GM12878 (cell line): ENCODE measurements around the gene HS3ST3A1. TPM values are rescaled to one million over a fixed set of nuclear protein-coding genes. Genes with fewer than 3 reads are reported as not detected.

Experiments used
- ATAC-seq: fragments of 200-7000 bp; cut with Tn5 transposase; 3 replicates; pipeline ENCODE4 v1.9.1; 2020; ENCODE audit warnings: mild to moderate bottlenecking, moderate library complexity
- BruUV-seq: library from RNA; stranded (reverse); fragments of 400-500 nt; replicated peaks from 2 replicates; lab custom pipeline; 2021; lab: Mats Ljungman, UMichigan
- CTCF ChIA-PET: fragments of 300-600 bp; sonication (Branson Sonifier 250); formaldehyde crosslinking; extraction: SDS; loops from one replicate; lab custom pipeline; 2021; ENCODE audit warnings: inconsistent platforms; lab: Yijun Ruan, JAX
- POLR2A ChIA-PET: fragments of 350-600 bp; formaldehyde crosslinking; extraction: SDS; loops from one replicate; lab custom pipeline; 2021; ENCODE audit warnings: inconsistent platforms; lab: Charles Lee
- RAD21 ChIA-PET: fragments of 300-600 bp; sonication (Branson Sonifier 250); formaldehyde crosslinking; loops from one replicate; lab custom pipeline; 2023; ENCODE audit warnings: antibody characterized with exemption; ENCODE audit not compliant: unreplicated experiment; lab: Charles Lee
- SMC1A ChIA-PET: fragments of 300-600 bp; sonication (Branson Sonifier 250); formaldehyde crosslinking; loops from one replicate; lab custom pipeline; 2023; ENCODE audit not compliant: unreplicated experiment, uncharacterized antibody; lab: Charles Lee
- DNase-seq: peaks from one replicate; pipeline ENCODE4 v3.0.0-alpha.2; 2011; ENCODE audit warnings: low read depth, low spot score
- FAIRE-seq: peaks from 3 replicates; lab custom pipeline; 2011; peaks lifted over from hg19 to GRCh38; lab: Jason Lieb, UNC
- H2AFZ ChIP-seq: 2 replicates; pipeline ENCODE4 v1.6.0; 2011; ENCODE audit warnings: low read depth, low read length, control low read depth; ENCODE audit not compliant: control insufficient read depth
- H3K27ac ChIP-seq: 2 replicates; pipeline ENCODE4 v1.5.1; 2011; ENCODE audit warnings: control low read depth; ENCODE audit not compliant: control insufficient read depth, insufficient read depth
- H3K27me3 ChIP-seq, 2 experiments: replicated peaks in 1 of 2; 2 replicates each; pipeline versions ENCODE4 v1.6.0 to v1.6.1; 2011; ENCODE audit warnings: low read length in 1 of 2; ENCODE audit not compliant: control insufficient read depth in 2 of 2, insufficient read depth in 2 of 2
- H3K36me3 ChIP-seq, 2 experiments: 2 replicates each; pipeline ENCODE4 v1.5.1; 2011; ENCODE audit warnings: low read length in 1 of 2; ENCODE audit not compliant: control insufficient read depth in 2 of 2, insufficient read depth in 2 of 2
- H3K4me1 ChIP-seq: 2 replicates; pipeline ENCODE4 v1.6.1; 2011; ENCODE audit warnings: mild to moderate bottlenecking, low read length, moderate library complexity, mixed read lengths; ENCODE audit not compliant: control insufficient read depth, insufficient read depth
- H3K4me2 ChIP-seq: 2 replicates; pipeline ENCODE4 v1.6.0; 2011; ENCODE audit warnings: control low read depth; ENCODE audit not compliant: control insufficient read depth, insufficient read depth
- H3K4me3 ChIP-seq: fragments of 200-600 bp; sonication (generic); 2 replicates; pipeline ENCODE4 v1.5.1; 2016
- H3K79me2 ChIP-seq: 2 replicates; pipeline ENCODE4 v1.6.0; 2011; ENCODE audit warnings: low read length; ENCODE audit not compliant: control insufficient read depth, insufficient read depth
- H3K9ac ChIP-seq: 2 replicates; pipeline ENCODE4 v1.8.0; 2011; ENCODE audit warnings: low read length, control low read depth, mixed read lengths; ENCODE audit not compliant: control insufficient read depth, insufficient read depth
- H3K9me3 ChIP-seq: replicated peaks from 3 replicates; pipeline ENCODE4 v1.5.1; 2011; ENCODE audit warnings: mild to moderate bottlenecking, low read length; ENCODE audit not compliant: control insufficient read depth, insufficient read depth
- H4K20me1 ChIP-seq: 2 replicates; pipeline ENCODE4 v1.6.0; 2011; ENCODE audit not compliant: control insufficient read depth, insufficient read depth
- CTCF ChIP-seq, 3 experiments: IDR thresholded peaks in 2 of 3; conservative IDR thresholded peaks in 1 of 3; 2 replicates each; pipeline ENCODE4 v1.5.1; 2011; ENCODE audit warnings: low read depth in 3 of 3, low read length in 3 of 3, mild to moderate bottlenecking in 3 of 3, control low read depth in 2 of 3, moderate library complexity in 2 of 3, inconsistent platforms in 1 of 3, mixed read lengths in 1 of 3; ENCODE audit not compliant: control insufficient read depth in 2 of 3, insufficient read depth in 1 of 3; ENCODE audit errors: extremely low read depth in 1 of 3
- SREBF2 ChIP-seq: IDR thresholded peaks from 2 replicates; pipeline ENCODE4 v1.6.1; 2012; ENCODE audit warnings: mild to moderate bottlenecking, low read length
- YY1 ChIP-seq: IDR thresholded peaks from 2 replicates; pipeline ENCODE4 v1.6.1; 2011; ENCODE audit warnings: low read depth, mild to moderate bottlenecking, low read length
- WGBS: methylation state at CpG from one replicate; pipeline ENCODE4 v1.1.6; 2016; ENCODE audit warnings: low lambda C conversion rate; ENCODE audit not compliant: insufficient replicate concordance, insufficient coverage; ENCODE audit errors: missing lambda C conversion rate; 5-methylcytosine and 5-hydroxymethylcytosine counted together
- in situ Hi-C: fragments of 300-500 bp; cut with MboI; formaldehyde crosslinking; loops from 9 replicates; pipeline ENCODE4 v1.14.3; 2018; ENCODE audit warnings: mixed read lengths
- intact Hi-C: fragments of 100-400 bp; cut with micrococcal nuclease; formaldehyde crosslinking; loops from one replicate; pipeline ENCODE4 v1.14.2; 2022; ENCODE audit not compliant: unreplicated experiment
- polyA plus RNA-seq, 11 experiments: library from polyadenylated mRNA; depleted of rRNA in 4 of 11; unstranded in 6 of 11; stranded (reverse) in 5 of 11; fragments of >200 nt; fragmentation: Nextera tagmentation in 4 of 11; fragmentation: Illumina TruSeq in 1 of 11; extraction: Ambion mirVana in 4 of 11; extraction: Trizol in 1 of 11; gene quantifications; 1 replicate in 1 of 11; 2 replicates in 10 of 11; pipeline versions ENCODE4 v1.2.1 to v1.2.3, GENCODE V29; 2011 to 2016; ENCODE audit warnings: inconsistent platforms in 2 of 11, missing spikeins in 2 of 11, low read depth in 1 of 11
- total RNA-seq, 4 experiments: library from RNA; depleted of rRNA in 3 of 4; stranded (reverse); fragments of >200 nt in 3 of 4; fragmentation: Illumina TruSeq in 1 of 4; extraction: Trizol in 1 of 4; gene quantifications; 2 replicates each; pipeline versions ENCODE4 v1.2.1 to v1.2.3, GENCODE V29; 2013 to 2021

HS3ST3A1 gene
- total and polyA plus RNA-seq, 10 of the 15 experiments (the other 5 are each of a cell fraction or from before 2014, with no cell fraction given), result 0.24 to 0.26 TPM; not detected in 8

- Histone ChIP-seq H3K79me2 (no peaks in the 10 kb centered on the region), H3K4me3 (no peak overlapping the region)
- no TSS peak for BruUV-seq
- TF ChIP-seq SREBF2 (no peak), YY1 (0 out of 2 replicates have a peak, but pooled peaks have one; percentile 17), CTCF (IDR thresholded peaks at IDR 0.05 in 2 of 3, conservative IDR thresholded peaks at IDR 0.05 in 1 of 3; ENCODE audit: control insufficient read depth in 2 of 3, extremely low read depth in 1 of 3, insufficient read depth in 1 of 3, low read depth in 3 of 3, low read length in 3 of 3) (no peak)
- TF ChIP-seq, all 136 proteins: peak for 1
- FAIRE-seq, result no peak
- POLR2A ChIA-PET, result no interaction called here
- H3K9me3 ChIP-seq, result no peaks in the 10 kb centered on the region
- RAD21 ChIA-PET, result interaction anchor here (0.6 kb wide), 1 partner anchor 82 kb away, joined by 3 read pairs; no protein-coding TSS in a partner anchor
- no peak overlapping the region for H2AFZ ChIP-seq
- no peaks in the 10 kb centered on the region for H3K4me1 ChIP-seq
- 10% methylated on average over 6 of the region's 6 CpGs for WGBS
- in situ Hi-C loops (loop anchor here (5.0 kb wide), 2 partner anchors 723 to 1338 kb away; no protein-coding TSS in a partner anchor), intact Hi-C loops (loop anchor here (10.0 kb wide), 1 partner anchor 1585 kb away; no protein-coding TSS in a partner anchor)
- DNase-seq, result no peak
- ATAC-seq, result no peak
- H3K27ac ChIP-seq, result no peak overlapping the region
- no peaks in the 10 kb centered on the region for H3K36me3 ChIP-seq
- no peak overlapping the region for H3K9ac ChIP-seq
- SMC1A ChIA-PET, result interaction anchor here (0.7 to 1.7 kb wide), 2 partner anchors 8 to 20 kb away, joined by 4 to 6 read pairs; no protein-coding TSS in a partner anchor
- no peaks in the 10 kb centered on the region for H4K20me1 ChIP-seq
- CTCF ChIA-PET, result interaction anchor here (0.8 to 1.5 kb wide), 3 partner anchors 16 to 251 kb away, joined by 3 to 4 read pairs (median 4); no protein-coding TSS in a partner anchor
- no peak overlapping the region for H3K4me2 ChIP-seq
- H3K27me3 ChIP-seq, result no peaks in the 10 kb centered on the region
These were observed 12.1 kb downstream of the HS3ST3A1 start for GRCh38 chr17:13589658-13590057.
